ENCODE data around the gene STAT1.

GRCh38 chr2:190990132-190990531, 23.8 kb downstream of the STAT1 start:
- TF ChIP-seq CTCF (conservative IDR thresholded peaks at IDR 0.05) (no peak), EZH2 (IDR thresholded peaks at IDR 0.05; ENCODE audit: low read depth) (no peak)
